ENCODE measurements around the gene ARFGEF2.

- TF ChIP-seq CTCF (IDR thresholded peaks at IDR 0.05) (no peak), POLR2A (IDR thresholded peaks at IDR 0.05) (no peak)
Measured at GRCh38 chr20:48942730-48943129, 21.2 kb downstream of the ARFGEF2 start.
